WTC11 (cell line): Measurements from ENCODE around the gene SIGLEC11. TPM values are rescaled to one million over a fixed set of nuclear protein-coding genes. Genes with fewer than 3 reads are reported as not detected.
"Not testable (repeated sequence)": the region's sequence is repeated elsewhere in the genome, so short reads cannot be mapped to it uniquely, and the experiment has no call there.

Source experiments
- ATAC-seq: fragments of 200-7000 bp; cut with Tn5 transposase; 2 replicates; pipeline ENCODE4 v1.10.0; 2021; ENCODE audit warnings: mild to moderate bottlenecking, moderate library complexity
- CTCF ChIA-PET: fragments of 300-600 bp; sonication (Branson Sonifier 250); formaldehyde crosslinking; loops from one replicate; lab custom pipeline; 2021; ENCODE audit warnings: antibody characterized with exemption; lab: Charles Lee
- POLR2A ChIA-PET: fragments of 350-600 bp; sonication (Branson Sonifier 250); formaldehyde crosslinking; loops from one replicate; lab custom pipeline; 2021; ENCODE audit warnings: antibody characterized with exemption; lab: Charles Lee
- DNase-seq: peaks from one replicate; pipeline ENCODE4 v3.0.0; 2021; ENCODE audit warnings: low spot score
- H3K27ac Mint-ChIP-seq: 2 replicates; pipeline ENCODE4 v1.8.0; 2021; ENCODE audit warnings: mixed read lengths
- H3K27me3 Mint-ChIP-seq: 2 replicates; pipeline ENCODE4 v1.8.0; 2021; ENCODE audit warnings: low read depth, mild to moderate bottlenecking, moderate library complexity, mixed read lengths
- H3K36me3 Mint-ChIP-seq: 2 replicates; pipeline ENCODE4 v1.8.0; 2021; ENCODE audit warnings: mixed read lengths
- H3K4me1 Mint-ChIP-seq: 2 replicates; pipeline ENCODE4 v1.8.0; 2022; ENCODE audit warnings: mixed read lengths
- H3K4me3 Mint-ChIP-seq: 2 replicates; pipeline ENCODE4 v1.8.0; 2021; ENCODE audit warnings: mild to moderate bottlenecking, moderate library complexity, mixed read lengths
- H3K9me3 Mint-ChIP-seq: 2 replicates; pipeline ENCODE4 v1.8.0; 2021; ENCODE audit warnings: mixed read lengths
- FOXJ3 ChIP-seq: sonication (generic); formaldehyde crosslinking; IDR thresholded peaks from 2 replicates; pipeline ENCODE4 v1.9.0; 2021; ENCODE audit warnings: missing genetic modification reagents, mild to moderate bottlenecking, borderline replicate concordance
- FOXP1 ChIP-seq: sonication (generic); formaldehyde crosslinking; IDR thresholded peaks from 2 replicates; pipeline ENCODE4 v1.8.0; 2022; ENCODE audit warnings: missing genetic modification reagents, mild to moderate bottlenecking, moderate library complexity, borderline replicate concordance
- MYBL2 ChIP-seq: sonication (generic); formaldehyde crosslinking; IDR thresholded peaks from 2 replicates; pipeline ENCODE4 v1.8.1; 2023; ENCODE audit warnings: mild to moderate bottlenecking, moderate library complexity, missing genetic modification reagents
- TEAD4 ChIP-seq: sonication (generic); formaldehyde crosslinking; IDR thresholded peaks from 2 replicates; pipeline ENCODE4 v1.8.0; 2022; ENCODE audit warnings: mild to moderate bottlenecking, missing genetic modification reagents
- ZNF317 ChIP-seq: sonication (generic); formaldehyde crosslinking; IDR thresholded peaks from 2 replicates; pipeline ENCODE4 v1.8.1; 2023; ENCODE audit warnings: low read depth, mild to moderate bottlenecking, moderate library complexity, missing genetic modification reagents, borderline replicate concordance
- ZNF423 ChIP-seq: fragments of 250-450 bp; sonication (Bioruptor Pico); IDR thresholded peaks from 2 replicates; pipeline ENCODE4 v2.1.2; 2022; ENCODE audit warnings: mild to moderate bottlenecking, moderate library complexity
- total RNA-seq: library from RNA; stranded (reverse); gene quantifications from 3 replicates; pipeline ENCODE4 v1.2.3, GENCODE V29; 2021
- TF ChIP-seq, protein P1 (sequence below): sonication (generic); formaldehyde crosslinking; IDR thresholded peaks from 2 replicates; pipeline ENCODE4 v1.8.0; 2022; ENCODE audit warnings: mild to moderate bottlenecking, missing genetic modification reagents
- TF ChIP-seq, protein P2 (sequence below): sonication (generic); formaldehyde crosslinking; IDR thresholded peaks from 2 replicates; pipeline ENCODE4 v1.8.0; 2022; ENCODE audit warnings: mild to moderate bottlenecking, missing genetic modification reagents
- TF ChIP-seq, protein P3 (sequence below): sonication (generic); formaldehyde crosslinking; IDR thresholded peaks from 2 replicates; pipeline ENCODE4 v1.8.0; 2023; ENCODE audit warnings: missing genetic modification reagents, mild to moderate bottlenecking, borderline replicate concordance
- TF ChIP-seq, protein P4 (sequence below): sonication (generic); formaldehyde crosslinking; IDR thresholded peaks from 2 replicates; pipeline ENCODE4 v1.8.0; 2023; ENCODE audit warnings: mild to moderate bottlenecking, missing genetic modification reagents
- TF ChIP-seq, protein P5 (sequence below): sonication (generic); formaldehyde crosslinking; IDR thresholded peaks from 2 replicates; pipeline ENCODE4 v1.8.0; 2023; ENCODE audit warnings: missing genetic modification reagents
- TF ChIP-seq, protein P6 (sequence below): sonication (generic); formaldehyde crosslinking; IDR thresholded peaks from 2 replicates; pipeline ENCODE4 v1.8.0; 2022; ENCODE audit warnings: mild to moderate bottlenecking, missing genetic modification reagents

SIGLEC11 gene
- total RNA-seq, 1 experiment from 2014 or later, result not detected

DNA sequence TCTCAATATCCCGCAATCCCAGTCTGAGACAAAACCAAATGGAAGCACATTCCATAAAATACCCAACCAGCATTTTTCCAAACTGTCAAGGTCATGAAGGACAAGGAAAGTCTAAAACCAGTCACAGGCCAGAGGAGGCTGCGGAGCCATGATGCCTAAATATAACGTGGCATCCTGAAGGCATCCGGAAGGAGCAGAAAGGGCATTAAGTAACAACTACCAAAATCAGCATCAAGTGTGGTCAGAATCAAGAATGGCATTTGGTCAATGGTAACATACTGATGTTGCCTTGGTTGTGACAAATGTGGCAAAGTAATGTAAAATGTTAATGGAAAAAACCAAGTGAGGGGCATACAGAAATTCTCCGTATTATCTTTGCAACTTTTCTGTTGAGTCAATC is 35.5 kb downstream of the SIGLEC11 start:
- ATAC-seq (no peak), DNase-seq (no peak)
- ChIA-PET POLR2A (no interaction called here), CTCF (interaction anchor here (1.2 kb wide), 1 partner anchor 35 kb away, joined by 5 read pairs; no protein-coding TSS in a partner anchor)
- Mint-ChIP-seq H3K4me3 (no peak overlapping the region), H3K36me3 (peaks cover 33% of the 10 kb centered on the region), H3K9me3 (no peaks in the 10 kb centered on the region), H3K27ac (peak overlapping the region; percentile 53), H3K4me1 (peaks cover 45% of the 10 kb centered on the region), H3K27me3 (peaks cover 4% of the 10 kb centered on the region; the same call in 1 of the 2 replicates)
- no peak for TF ChIP-seq FOXP1 (CRISPR knock-in tag)
- TF ChIP-seq, protein P1, sequence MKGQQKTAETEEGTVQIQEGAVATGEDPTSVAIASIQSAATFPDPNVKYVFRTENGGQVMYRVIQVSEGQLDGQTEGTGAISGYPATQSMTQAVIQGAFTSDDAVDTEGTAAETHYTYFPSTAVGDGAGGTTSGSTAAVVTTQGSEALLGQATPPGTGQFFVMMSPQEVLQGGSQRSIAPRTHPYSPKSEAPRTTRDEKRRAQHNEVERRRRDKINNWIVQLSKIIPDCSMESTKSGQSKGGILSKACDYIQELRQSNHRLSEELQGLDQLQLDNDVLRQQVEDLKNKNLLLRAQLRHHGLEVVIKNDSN (CRISPR knock-in tag), result no peak
- TF ChIP-seq, protein P2, sequence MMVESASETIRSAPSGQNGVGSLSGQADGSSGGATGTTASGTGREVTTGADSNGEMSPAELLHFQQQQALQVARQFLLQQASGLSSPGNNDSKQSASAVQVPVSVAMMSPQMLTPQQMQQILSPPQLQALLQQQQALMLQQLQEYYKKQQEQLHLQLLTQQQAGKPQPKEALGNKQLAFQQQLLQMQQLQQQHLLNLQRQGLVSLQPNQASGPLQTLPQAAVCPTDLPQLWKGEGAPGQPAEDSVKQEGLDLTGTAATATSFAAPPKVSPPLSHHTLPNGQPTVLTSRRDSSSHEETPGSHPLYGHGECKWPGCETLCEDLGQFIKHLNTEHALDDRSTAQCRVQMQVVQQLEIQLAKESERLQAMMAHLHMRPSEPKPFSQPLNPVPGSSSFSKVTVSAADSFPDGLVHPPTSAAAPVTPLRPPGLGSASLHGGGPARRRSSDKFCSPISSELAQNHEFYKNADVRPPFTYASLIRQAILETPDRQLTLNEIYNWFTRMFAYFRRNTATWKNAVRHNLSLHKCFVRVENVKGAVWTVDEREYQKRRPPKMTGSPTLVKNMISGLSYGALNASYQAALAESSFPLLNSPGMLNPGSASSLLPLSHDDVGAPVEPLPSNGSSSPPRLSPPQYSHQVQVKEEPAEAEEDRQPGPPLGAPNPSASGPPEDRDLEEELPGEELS, result no peak
- TF ChIP-seq, protein P3, sequence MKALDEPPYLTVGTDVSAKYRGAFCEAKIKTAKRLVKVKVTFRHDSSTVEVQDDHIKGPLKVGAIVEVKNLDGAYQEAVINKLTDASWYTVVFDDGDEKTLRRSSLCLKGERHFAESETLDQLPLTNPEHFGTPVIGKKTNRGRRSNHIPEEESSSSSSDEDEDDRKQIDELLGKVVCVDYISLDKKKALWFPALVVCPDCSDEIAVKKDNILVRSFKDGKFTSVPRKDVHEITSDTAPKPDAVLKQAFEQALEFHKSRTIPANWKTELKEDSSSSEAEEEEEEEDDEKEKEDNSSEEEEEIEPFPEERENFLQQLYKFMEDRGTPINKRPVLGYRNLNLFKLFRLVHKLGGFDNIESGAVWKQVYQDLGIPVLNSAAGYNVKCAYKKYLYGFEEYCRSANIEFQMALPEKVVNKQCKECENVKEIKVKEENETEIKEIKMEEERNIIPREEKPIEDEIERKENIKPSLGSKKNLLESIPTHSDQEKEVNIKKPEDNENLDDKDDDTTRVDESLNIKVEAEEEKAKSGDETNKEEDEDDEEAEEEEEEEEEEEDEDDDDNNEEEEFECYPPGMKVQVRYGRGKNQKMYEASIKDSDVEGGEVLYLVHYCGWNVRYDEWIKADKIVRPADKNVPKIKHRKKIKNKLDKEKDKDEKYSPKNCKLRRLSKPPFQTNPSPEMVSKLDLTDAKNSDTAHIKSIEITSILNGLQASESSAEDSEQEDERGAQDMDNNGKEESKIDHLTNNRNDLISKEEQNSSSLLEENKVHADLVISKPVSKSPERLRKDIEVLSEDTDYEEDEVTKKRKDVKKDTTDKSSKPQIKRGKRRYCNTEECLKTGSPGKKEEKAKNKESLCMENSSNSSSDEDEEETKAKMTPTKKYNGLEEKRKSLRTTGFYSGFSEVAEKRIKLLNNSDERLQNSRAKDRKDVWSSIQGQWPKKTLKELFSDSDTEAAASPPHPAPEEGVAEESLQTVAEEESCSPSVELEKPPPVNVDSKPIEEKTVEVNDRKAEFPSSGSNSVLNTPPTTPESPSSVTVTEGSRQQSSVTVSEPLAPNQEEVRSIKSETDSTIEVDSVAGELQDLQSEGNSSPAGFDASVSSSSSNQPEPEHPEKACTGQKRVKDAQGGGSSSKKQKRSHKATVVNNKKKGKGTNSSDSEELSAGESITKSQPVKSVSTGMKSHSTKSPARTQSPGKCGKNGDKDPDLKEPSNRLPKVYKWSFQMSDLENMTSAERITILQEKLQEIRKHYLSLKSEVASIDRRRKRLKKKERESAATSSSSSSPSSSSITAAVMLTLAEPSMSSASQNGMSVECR (CRISPR knock-in tag), result no peak
- TF ChIP-seq ZNF423, result no peak
- TF ChIP-seq, protein P4, sequence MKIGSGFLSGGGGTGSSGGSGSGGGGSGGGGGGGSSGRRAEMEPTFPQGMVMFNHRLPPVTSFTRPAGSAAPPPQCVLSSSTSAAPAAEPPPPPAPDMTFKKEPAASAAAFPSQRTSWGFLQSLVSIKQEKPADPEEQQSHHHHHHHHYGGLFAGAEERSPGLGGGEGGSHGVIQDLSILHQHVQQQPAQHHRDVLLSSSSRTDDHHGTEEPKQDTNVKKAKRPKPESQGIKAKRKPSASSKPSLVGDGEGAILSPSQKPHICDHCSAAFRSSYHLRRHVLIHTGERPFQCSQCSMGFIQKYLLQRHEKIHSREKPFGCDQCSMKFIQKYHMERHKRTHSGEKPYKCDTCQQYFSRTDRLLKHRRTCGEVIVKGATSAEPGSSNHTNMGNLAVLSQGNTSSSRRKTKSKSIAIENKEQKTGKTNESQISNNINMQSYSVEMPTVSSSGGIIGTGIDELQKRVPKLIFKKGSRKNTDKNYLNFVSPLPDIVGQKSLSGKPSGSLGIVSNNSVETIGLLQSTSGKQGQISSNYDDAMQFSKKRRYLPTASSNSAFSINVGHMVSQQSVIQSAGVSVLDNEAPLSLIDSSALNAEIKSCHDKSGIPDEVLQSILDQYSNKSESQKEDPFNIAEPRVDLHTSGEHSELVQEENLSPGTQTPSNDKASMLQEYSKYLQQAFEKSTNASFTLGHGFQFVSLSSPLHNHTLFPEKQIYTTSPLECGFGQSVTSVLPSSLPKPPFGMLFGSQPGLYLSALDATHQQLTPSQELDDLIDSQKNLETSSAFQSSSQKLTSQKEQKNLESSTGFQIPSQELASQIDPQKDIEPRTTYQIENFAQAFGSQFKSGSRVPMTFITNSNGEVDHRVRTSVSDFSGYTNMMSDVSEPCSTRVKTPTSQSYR, result no peak
- no peak for TF ChIP-seq ZNF317 (CRISPR knock-in tag)
- TF ChIP-seq, protein P5, sequence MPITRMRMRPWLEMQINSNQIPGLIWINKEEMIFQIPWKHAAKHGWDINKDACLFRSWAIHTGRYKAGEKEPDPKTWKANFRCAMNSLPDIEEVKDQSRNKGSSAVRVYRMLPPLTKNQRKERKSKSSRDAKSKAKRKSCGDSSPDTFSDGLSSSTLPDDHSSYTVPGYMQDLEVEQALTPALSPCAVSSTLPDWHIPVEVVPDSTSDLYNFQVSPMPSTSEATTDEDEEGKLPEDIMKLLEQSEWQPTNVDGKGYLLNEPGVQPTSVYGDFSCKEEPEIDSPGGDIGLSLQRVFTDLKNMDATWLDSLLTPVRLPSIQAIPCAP, result no peak
- no peak for TF ChIP-seq FOXJ3 (CRISPR knock-in tag)
- TF ChIP-seq MYBL2 (CRISPR knock-in tag), result no peak
- TF ChIP-seq, protein P6, sequence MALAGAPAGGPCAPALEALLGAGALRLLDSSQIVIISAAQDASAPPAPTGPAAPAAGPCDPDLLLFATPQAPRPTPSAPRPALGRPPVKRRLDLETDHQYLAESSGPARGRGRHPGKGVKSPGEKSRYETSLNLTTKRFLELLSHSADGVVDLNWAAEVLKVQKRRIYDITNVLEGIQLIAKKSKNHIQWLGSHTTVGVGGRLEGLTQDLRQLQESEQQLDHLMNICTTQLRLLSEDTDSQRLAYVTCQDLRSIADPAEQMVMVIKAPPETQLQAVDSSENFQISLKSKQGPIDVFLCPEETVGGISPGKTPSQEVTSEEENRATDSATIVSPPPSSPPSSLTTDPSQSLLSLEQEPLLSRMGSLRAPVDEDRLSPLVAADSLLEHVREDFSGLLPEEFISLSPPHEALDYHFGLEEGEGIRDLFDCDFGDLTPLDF (CRISPR knock-in tag), result no peak
- no peak for TF ChIP-seq TEAD4

DNA sequence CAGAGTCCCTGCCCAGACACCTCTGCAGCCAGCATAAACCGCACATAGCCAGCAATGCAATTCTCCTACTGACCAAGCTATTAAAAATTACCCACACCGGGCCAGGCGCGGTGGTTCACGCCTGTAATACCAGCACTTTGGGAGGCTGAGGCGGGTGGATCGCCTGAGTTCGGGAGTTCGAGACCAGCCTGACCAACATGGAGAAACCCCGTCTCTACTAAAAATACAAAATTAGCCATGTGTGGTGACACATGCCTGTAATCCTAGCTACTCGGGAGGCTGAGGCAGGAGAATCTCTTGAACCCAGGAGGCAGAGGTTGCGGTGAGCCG is 36.1 kb downstream of the SIGLEC11 start:
- H3K4me3 Mint-ChIP-seq, DNase-seq, ATAC-seq, H3K9me3 Mint-ChIP-seq, H3K27ac Mint-ChIP-seq, H3K27me3 Mint-ChIP-seq: not testable (repeated sequence)
- Mint-ChIP-seq H3K36me3 (peaks cover 34% of the 10 kb centered on the region), H3K4me1 (peaks cover 41% of the 10 kb centered on the region)
- ChIA-PET POLR2A (interaction anchor here (0.5 to 0.6 kb wide), 2 partner anchors 31 to 57 kb away, joined by 4 to 7 read pairs; partner anchors contain the start of gene PNKP), CTCF (interaction anchor here (1.0 to 1.2 kb wide), 2 partner anchors 12 to 35 kb away, joined by 3 to 5 read pairs; no protein-coding TSS in a partner anchor)
